ENCODE data around the gene SLC43A2.
"Not testable (repeated sequence)": the region's sequence is repeated elsewhere in the genome, so short reads cannot be mapped to it uniquely, and the experiment has no call there.

SLC43A2 gene

GRCh38 chr17:1588821-1589585 is 39.6 kb downstream of the SLC43A2 start:
- DNase-seq: no peak

GRCh38 chr17:1584167-1584566 is 44.5 kb downstream of the SLC43A2 start:
- no peak for DNase-seq

DNA sequence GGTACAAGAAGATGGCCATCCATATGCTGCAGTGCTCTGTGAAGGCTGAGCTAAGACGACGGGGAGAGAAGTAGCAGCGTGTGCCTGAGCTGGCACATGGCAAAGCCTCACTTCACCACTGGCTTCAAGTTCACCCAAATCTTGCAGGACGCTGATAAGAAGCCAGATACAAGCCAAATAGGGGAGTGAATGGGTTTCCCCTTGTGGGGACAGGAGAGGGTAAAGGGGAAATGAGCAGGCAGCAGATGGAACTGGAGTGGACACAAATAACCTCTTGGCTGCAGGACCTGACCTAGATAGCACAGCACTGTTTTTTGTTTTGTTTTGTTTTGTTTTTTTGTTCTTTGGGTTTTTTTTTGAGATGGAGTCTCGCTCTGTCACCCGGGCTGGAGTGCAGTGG is 45.1 kb downstream of the SLC43A2 start:
- DNase-seq: no peak

- no peak for DNase-seq
These were observed 46.3 kb downstream of the SLC43A2 start for GRCh38 chr17:1582374-1582773.

- no peak for DNase-seq
These were observed 47.5 kb downstream of the SLC43A2 start for GRCh38 chr17:1580979-1581676.

DNA sequence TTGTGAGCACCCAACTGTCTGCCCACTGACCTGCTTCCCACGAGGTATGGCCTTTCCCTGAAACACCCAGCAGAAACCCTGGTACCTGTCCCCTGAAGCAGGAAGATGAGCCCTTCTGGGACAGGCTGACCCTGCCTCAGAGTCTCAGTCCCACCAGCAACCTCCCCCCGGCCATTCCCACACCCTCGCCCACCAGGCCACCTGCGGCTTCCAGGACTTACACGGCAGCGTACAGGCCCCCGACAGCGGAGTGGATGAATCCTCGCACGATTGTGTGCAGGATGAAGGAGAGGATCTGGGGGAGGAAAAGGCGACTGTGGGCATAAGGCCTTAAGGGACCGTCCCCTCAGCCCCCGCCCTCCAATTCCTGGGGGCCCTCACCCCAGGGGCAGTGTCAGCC is 50.6 kb downstream of the SLC43A2 start:
- no peak for DNase-seq

- DNase-seq: no peak
These were observed 51.0 kb downstream of the SLC43A2 start for GRCh38 chr17:1577583-1578013.

- no peak for DNase-seq
These were observed 51.5 kb downstream of the SLC43A2 start for GRCh38 chr17:1577182-1577581.

- no peak for DNase-seq
These were observed 52.1 kb downstream of the SLC43A2 start for GRCh38 chr17:1576500-1576899.

DNA sequence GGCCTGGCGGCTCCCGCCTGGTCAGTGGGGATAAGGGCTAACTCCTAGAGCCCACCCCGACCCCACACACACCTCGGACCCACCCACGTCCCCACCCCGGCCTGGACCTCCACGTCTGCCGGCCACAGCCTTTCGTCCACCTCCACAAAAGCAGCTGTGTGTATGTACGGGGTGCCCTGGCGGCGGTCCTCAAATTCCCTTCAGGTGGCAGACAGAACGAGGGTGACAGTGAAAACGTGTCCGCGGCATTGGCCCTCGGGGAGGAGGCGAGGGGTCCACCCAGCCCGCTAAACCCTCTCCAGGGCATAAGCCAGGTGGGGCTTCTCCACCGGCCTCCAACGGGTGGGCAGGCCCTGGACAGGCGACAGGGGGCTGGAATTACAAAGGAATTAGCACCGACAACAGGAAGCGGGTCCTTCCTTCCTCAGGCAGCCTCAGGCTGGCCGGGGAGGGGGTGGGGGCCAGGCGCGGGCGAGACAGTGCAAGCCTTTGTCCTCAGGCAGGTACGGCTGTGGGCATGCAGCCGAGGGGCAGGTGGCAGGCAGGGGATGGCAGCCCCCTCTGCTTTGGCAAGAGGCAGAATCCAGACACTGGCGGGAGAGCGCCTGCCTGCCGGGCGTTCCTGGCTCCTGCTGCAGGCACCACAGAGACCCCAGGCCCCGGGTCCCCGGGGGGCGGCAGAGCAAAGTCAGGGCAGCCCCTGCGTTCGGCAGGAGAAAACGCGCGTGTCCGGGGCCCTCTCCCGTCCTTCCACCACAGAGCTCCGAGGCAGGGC is 53.8 kb downstream of the SLC43A2 start:
- no peak for DNase-seq

- DNase-seq: peak; percentile 30
These were observed 54.5 kb downstream of the SLC43A2 start for GRCh38 chr17:1573932-1574696.

DNA sequence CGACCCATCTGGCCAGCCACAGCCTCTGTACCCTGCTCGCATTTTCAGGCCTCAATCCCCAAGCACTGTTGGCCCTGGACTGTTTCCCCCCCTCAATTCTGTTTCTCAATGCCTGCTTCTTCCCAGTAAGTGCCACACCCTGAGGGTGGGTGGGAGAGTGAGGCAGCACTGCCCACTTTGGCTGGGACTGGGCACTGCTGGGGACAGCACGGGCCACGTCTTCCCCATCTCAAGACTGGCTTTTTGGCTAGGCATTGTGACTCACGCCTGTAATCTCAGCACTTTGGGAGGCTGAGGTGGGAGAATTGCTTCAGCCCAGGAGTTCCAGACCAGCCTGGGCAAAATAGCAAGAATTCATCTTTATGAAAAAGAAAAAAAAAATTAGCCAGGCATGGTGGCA is 56.0 kb downstream of the SLC43A2 start:
- not testable (repeated sequence) for DNase-seq

GRCh38 chr17:1571341-1571704 is 57.3 kb downstream of the SLC43A2 start:
- DNase-seq: no peak

DNA sequence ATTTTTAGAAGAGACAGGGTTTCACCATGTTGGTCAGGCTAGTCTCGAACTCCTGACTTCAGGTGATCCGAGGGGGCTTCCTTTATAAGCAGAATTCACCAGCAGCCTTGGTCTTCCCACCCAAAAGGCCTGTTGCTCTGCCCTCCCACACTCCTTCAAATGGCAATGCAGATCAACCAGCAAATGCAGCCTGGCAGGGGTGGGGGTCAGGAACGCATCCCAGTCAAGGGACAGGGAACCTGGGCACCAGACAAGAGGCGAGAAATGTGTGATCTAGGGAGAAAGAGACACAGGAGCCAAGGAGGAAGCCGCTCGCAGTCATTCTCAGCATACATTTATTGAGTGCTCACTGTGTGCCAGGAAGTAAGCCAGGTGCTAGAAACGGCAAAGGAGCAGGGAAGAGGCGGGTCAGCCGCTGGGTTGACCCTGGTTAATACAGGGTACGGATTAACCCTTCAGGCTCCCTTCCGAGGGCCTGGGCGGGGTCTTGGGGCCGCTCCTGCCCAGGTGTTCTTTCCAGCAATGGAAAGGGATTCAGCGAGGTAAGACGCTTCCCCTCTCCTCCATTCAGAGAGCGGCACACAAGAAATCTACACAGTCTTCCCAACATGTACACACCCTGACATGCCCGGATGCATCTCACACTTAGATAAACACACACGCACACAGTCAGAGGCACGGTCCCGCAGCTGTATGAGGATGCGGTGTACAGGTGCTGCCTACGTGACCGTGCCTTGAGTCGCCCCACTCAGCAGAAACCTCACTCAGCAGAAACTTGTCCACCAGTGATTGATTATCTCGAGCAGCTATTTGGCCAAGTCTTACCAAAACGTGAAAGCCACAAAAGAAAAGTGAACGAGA is 59.5 kb downstream of the SLC43A2 start:
- DNase-seq: peak; percentile 9

DNA sequence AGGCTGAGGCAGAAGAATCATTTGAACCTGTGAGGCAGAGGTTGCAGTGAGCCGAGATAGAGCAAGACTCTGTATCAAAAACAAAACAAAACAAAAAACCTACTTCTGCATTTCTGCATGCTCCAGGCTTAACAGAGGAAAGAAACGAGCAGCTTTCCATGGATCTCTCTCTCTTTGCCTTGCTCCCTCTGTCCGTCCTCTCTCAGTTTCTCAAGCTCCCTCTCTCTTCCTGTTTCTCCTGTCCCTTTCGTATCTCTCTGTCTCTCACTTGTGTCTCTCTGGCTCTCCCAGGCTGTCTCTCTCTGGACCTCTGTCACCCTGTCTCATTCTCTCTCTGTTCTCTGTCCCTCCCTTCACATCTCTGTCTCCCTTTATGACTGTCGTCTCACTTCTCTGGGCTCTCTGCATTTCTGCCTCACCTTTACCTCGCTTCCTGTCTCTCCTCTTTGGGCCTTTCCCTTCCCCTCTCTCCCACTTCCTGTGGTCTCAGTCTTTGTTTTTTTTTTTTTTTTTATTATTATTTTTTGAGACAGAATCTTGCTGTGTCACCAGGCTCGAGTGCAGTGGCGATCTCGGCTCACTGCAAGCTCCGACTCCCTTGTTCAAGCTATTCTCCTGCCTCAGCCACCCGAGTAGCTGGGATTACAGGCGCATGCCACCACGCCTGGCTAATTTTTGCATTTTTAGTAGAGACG is 62.0 kb downstream of the SLC43A2 start:
- no peak for DNase-seq

DNA sequence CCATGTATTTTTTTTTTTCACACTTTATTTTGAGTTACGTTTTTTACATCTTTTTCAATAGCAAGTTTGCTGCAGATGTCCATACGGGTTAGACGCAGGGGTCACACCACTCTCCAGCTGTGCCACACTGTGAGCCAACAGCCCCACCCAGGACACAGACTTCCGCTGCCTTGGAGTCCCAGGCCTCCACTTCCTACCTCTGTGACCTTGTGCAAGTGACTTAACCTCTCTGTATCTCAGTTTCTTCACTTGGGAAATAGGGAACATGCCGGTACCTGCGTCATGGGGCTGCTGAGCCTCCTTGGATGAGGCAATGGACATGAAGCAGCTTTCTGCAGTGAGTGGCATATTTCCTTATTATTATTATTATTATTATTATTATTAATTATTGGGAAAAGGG is 62.8 kb downstream of the SLC43A2 start:
- no peak for DNase-seq

- no peak for DNase-seq
These were observed 64.6 kb downstream of the SLC43A2 start for GRCh38 chr17:1563786-1564613.

DNA sequence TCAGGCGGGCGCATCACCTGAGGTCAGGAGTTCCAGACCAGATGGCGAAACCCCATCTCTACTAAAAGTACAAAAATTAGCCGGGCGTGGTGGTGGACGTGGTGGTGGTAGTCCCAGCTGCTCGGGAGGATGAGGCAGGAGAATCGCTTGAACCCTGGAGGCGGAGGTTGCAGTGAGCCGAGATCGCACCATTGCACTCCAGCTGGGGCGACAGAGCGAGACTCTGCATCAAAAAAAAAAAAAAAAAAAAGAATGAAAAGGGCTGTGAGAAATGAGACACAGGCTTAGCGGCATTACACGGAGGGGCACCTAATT is 65.2 kb downstream of the SLC43A2 start:
- not testable (repeated sequence) for DNase-seq

DNA sequence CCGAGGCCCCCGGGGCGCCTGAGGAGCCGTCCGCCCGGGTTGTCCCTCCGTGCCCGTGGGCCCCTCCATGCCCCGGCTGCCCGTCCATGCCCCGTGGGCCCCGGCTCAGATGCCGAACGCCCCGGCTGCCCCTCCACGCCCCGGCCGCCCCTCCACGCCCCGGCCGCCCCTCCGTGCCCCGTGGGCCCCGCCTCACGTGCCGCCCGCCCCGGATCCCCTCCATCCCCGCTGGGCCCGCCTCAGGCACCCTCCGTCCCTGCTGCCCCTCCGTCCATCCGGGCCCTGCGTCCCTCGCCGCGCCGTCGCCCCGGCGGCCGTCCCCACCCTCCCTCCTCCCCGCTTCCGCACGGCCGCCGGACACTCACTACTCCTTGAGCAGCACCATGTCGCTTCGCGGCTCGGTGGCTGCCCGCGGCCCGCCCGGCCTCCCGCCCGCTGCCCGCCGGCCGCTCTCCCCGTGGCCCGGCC is 66.4 kb downstream of the SLC43A2 start:
- DNase-seq: peak; percentile 22

DNA sequence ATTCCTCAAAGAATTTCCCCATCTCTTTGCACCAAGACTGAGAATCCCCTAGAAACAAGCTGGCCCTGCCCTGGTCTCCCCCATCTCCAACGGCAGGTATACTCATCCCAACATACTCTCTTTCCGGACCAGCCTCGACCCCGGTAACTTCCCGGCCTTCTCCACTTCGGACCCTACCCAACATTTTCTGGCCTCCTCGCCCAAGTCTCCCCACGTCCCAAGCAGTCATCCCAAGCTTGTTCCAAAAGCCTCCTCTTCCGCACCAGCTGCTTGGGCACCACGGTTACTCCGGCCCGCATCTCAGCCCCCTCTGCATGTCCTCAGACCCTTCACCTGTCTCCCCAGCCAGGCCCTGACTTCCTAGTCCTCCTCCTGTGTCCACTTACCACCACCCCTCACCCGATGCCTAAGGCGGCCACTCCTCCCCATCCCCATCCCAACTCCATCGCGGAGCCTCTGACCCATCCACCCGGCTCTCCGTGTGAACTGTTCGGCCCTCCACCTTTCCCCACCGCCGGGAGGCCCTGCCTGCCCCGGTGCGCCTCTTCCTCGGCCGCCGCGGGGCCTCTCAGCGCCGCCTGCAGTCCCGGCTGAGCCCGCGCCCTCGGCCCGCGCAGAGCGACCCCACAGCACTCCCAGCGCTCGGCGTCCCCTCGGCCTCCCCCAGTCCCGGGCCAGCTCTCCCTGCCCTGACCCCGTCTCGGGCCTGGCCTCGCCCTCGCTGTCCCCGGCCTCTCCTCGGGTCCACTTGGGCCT is 67.0 kb downstream of the SLC43A2 start:
- no peak for DNase-seq

Data from NCI-H510A treated with DMSO at 0.1 percent for 48 hours (cell line).